Karpas-422 (cell line): Measurements from ENCODE around the gene TMEFF1. TPM values are rescaled to one million over a fixed set of nuclear protein-coding genes. Genes with fewer than 3 reads are reported as not detected.

Experiments
- DNase-seq: peaks from one replicate; pipeline ENCODE4 v3.0.0-alpha.2; 2015
- H2AFZ ChIP-seq: fragments of 200-600 bp; sonication (generic); 2 replicates; pipeline ENCODE4 v1.6.1; 2014; ENCODE audit warnings: antibody characterized with exemption, low read length, mixed read lengths
- H3K27ac ChIP-seq: fragments of 200-600 bp; sonication (generic); 2 replicates; pipeline ENCODE4 v1.5.1; 2014; ENCODE audit warnings: mild to moderate bottlenecking, low read length, moderate library complexity
- H3K27me3 ChIP-seq: fragments of 200-600 bp; sonication (generic); 2 replicates; pipeline ENCODE4 v1.6.1; 2014; ENCODE audit warnings: low read length, mixed read lengths
- H3K36me3 ChIP-seq: fragments of 200-600 bp; sonication (generic); 2 replicates; pipeline ENCODE4 v1.6.1; 2014; ENCODE audit warnings: low read length, mixed read lengths; ENCODE audit not compliant: insufficient read depth
- H3K4me1 ChIP-seq: fragments of 200-600 bp; sonication (generic); 2 replicates; pipeline ENCODE4 v1.6.1; 2014; ENCODE audit warnings: mild to moderate bottlenecking, low read length, mixed read lengths
- H3K4me2 ChIP-seq: fragments of 200-600 bp; sonication (generic); 2 replicates; pipeline ENCODE4 v1.6.1; 2014; ENCODE audit warnings: low read length, low read depth, mild to moderate bottlenecking; ENCODE audit not compliant: poor library complexity, severe bottlenecking
- H3K4me3 ChIP-seq: fragments of 200-600 bp; sonication (generic); 2 replicates; pipeline ENCODE4 v1.5.1; 2014; ENCODE audit warnings: mild to moderate bottlenecking, antibody characterized with exemption, low read length, mixed read lengths
- H3K79me2 ChIP-seq: fragments of 200-600 bp; sonication (generic); 2 replicates; pipeline ENCODE4 v1.6.1; 2014; ENCODE audit warnings: mild to moderate bottlenecking, low read length, mixed read lengths
- H3K9ac ChIP-seq: fragments of 200-600 bp; sonication (generic); 2 replicates; pipeline ENCODE4 v1.6.0; 2014; ENCODE audit warnings: low read length
- H3K9me2 ChIP-seq: fragments of 200-600 bp; sonication (generic), shearing (Covaris generic); replicated peaks from 2 replicates; pipeline ENCODE4 v1.6.0; 2014; ENCODE audit warnings: mild to moderate bottlenecking, low read length, moderate library complexity; ENCODE audit not compliant: insufficient read depth
- H3K9me3 ChIP-seq: fragments of 300-700, 200-600 bp; sonication (generic); 2 replicates; pipeline ENCODE4 v1.6.1; 2014; ENCODE audit warnings: low read length, mixed read lengths
- H4K20me1 ChIP-seq: fragments of 200-600 bp; sonication (generic); 2 replicates; pipeline ENCODE4 v1.6.1; 2014; ENCODE audit warnings: mild to moderate bottlenecking, antibody characterized with exemption, low read length, low read depth; ENCODE audit not compliant: insufficient read depth
- total RNA-seq: library from RNA; depleted of rRNA; stranded (reverse); fragments of >200 nt; shearing (Covaris generic); gene quantifications from 2 replicates; pipeline ENCODE4 v1.2.3, GENCODE V29; 2014; ENCODE audit warnings: low replicate concordance

The TMEFF1 gene
- total RNA-seq, 1 experiment from 2014 or later = not detected

DNA sequence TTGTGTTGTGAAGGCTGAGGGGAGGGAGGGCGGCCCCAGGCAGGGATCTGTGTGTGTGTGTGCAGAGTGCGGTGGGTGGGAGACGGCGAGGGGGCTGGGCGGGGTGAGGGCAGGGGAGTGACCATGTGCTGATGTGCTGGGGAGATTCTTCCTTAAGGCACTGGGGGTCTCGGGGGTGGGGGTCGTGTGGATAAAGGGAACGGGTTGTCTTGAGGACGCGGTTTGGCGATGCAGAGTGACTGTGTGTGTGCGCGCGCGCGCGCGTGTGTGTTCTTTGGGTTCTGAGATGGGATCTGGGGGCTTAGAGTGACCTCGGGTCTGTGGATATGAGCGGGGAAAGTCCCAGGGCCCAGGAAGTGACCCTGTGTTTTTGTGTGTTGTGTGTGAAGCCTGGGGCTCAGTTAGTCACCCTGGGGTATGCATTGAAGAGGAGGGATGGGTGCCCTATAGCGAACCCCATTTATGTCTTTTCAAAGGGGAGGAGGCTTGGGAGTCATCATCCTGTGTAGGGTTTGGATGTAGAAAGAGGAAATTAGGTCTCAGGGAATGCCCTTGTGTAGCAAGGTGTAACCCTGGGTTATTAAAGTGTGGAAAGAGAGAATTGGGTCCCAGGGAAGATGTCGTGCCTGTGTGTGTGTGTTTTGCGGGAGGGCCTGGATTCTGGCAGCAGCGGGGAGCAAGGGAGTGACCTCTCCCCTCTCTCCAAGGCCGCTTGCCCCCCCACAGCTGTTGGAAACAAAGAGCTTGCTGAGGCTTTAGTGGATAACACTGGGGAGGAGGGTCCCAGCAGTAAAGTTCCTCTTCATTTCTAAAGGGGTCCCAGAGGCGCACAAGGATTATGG is 1.4 kb downstream of the TMEFF1 start:
- Histone ChIP-seq H3K36me3 (no peaks in the 10 kb centered on the region), H3K27ac (no peak overlapping the region), H3K9me3 (no peaks in the 10 kb centered on the region), H3K4me3 (no peak overlapping the region), H3K4me1 (no peaks in the 10 kb centered on the region), H4K20me1 (no peaks in the 10 kb centered on the region), H3K9me2 (no peaks in the 10 kb centered on the region), H3K27me3 (no peaks in the 10 kb centered on the region), H2AFZ (no peak overlapping the region), H3K4me2 (no peak overlapping the region), H3K79me2 (no peaks in the 10 kb centered on the region), H3K9ac (no peak overlapping the region)
- DNase-seq = no peak

DNA sequence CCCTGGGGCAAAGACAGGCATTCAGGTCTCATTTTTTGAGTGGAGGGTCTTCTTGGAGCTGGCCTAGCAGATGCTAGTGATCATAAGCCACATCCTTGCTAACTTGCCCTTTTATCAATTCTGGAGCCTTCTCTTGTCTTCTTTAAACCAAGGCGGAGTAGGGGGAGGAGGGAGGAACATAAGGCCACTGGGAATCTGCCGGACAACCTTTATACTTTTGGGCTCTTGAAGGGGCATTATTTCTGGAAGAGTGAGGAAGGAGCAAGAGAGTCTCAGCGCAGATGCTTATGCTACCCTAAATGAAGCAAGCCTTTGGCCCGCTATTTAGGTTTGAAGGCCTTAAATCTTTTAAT is 2.0 kb downstream of the TMEFF1 start:
- Histone ChIP-seq H3K4me2 (no peak overlapping the region), H2AFZ (no peak overlapping the region), H3K4me3 (no peak overlapping the region)

DNA sequence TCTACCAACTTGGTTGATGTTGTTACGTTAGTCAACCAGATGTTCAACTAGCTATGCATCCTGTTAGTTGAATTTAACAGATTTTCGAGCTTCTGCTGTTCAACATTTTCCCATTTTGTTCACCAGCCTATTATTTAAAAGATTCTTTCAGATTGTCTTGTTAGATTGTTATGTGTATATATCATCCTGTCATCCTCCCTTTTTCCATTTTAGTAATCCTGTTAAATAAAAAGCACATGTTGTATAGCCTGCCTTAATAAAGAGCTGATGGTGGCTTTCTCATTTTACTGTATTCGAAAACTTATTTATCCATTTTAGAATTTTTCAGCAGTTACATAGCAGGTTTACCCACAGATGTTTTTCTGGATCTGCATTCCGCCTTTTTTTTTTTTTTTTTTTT is 4.3 kb downstream of the TMEFF1 start:
- Histone ChIP-seq H3K79me2 (no peaks in the 10 kb centered on the region), H3K9ac (no peak overlapping the region), H2AFZ (no peak overlapping the region), H3K9me3 (no peaks in the 10 kb centered on the region), H3K27ac (no peak overlapping the region), H3K36me3 (no peaks in the 10 kb centered on the region), H3K27me3 (no peaks in the 10 kb centered on the region), H4K20me1 (no peaks in the 10 kb centered on the region), H3K4me2 (no peak overlapping the region), H3K9me2 (no peaks in the 10 kb centered on the region), H3K4me1 (no peaks in the 10 kb centered on the region), H3K4me3 (no peak overlapping the region)
- no peak for DNase-seq

More for the DNA sequence above, 2.0 kb downstream of the TMEFF1 start:
- Histone ChIP-seq H3K9ac (no peak overlapping the region), H3K27me3 (no peaks in the 10 kb centered on the region), H3K36me3 (no peaks in the 10 kb centered on the region), H3K4me1 (no peaks in the 10 kb centered on the region), H3K27ac (no peak overlapping the region), H4K20me1 (no peaks in the 10 kb centered on the region), H3K9me3 (no peaks in the 10 kb centered on the region), H3K9me2 (no peaks in the 10 kb centered on the region), H3K79me2 (no peaks in the 10 kb centered on the region)
- DNase-seq = no peak

DNA sequence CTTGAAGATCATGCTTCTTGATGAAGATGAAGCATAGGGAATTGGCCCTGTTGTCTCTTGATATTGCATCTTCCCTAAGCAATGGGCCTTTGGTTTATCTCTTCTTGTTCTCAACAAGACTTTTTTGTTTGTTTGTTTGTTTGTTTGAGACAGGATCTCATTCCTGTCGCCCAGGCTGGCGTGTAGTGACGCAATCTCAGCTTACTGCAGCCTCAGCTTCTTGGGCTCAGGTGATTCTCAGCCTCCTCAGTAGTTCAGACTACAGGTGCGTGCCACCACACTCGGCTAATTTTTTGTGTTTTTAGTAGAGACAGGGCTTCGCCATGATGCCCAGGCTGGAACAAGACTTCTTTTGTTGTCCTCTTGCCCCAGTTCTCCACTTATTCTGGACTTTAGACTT is 5.2 kb downstream of the TMEFF1 start:
- H3K27ac ChIP-seq = no peak overlapping the region
- no peaks in the 10 kb centered on the region for H3K9me2 ChIP-seq
- no peak overlapping the region for H3K9ac ChIP-seq
- H4K20me1 ChIP-seq = no peaks in the 10 kb centered on the region
- no peaks in the 10 kb centered on the region for H3K4me1 ChIP-seq
- H3K36me3 ChIP-seq = no peaks in the 10 kb centered on the region
- H3K79me2 ChIP-seq = no peaks in the 10 kb centered on the region
- no peak overlapping the region for H3K4me3 ChIP-seq
- no peaks in the 10 kb centered on the region for H3K9me3 ChIP-seq
- no peaks in the 10 kb centered on the region for H3K27me3 ChIP-seq
- no peak overlapping the region for H2AFZ ChIP-seq
- DNase-seq = no peak
- H3K4me2 ChIP-seq = no peak overlapping the region

DNA sequence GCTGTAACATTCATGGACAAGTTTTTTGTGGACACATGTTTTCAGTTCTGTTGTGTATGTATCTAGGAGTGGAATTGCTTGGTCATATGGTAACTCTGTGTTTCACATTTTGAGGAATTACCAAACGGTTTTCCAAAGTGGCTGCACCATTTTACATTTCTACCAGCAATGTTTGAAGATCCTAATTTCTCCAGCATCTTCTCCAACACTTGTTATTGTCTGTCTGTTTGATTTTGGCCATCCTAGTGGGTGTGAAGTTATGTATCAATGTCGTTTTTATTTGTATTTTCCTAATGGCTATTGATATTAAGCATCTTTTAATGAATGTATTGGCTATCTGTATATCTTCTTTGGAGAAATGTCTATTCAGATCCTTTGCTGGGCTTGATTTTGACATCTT is 6.9 kb downstream of the TMEFF1 start:
- Histone ChIP-seq H3K9me2 (no peaks in the 10 kb centered on the region), H3K9me3 (no peaks in the 10 kb centered on the region), H3K27me3 (no peaks in the 10 kb centered on the region), H3K4me1 (no peaks in the 10 kb centered on the region), H4K20me1 (no peaks in the 10 kb centered on the region), H3K4me3 (no peak overlapping the region), H3K79me2 (no peaks in the 10 kb centered on the region), H3K27ac (no peak overlapping the region), H3K36me3 (no peaks in the 10 kb centered on the region), H3K9ac (no peak overlapping the region), H3K4me2 (no peak overlapping the region), H2AFZ (no peak overlapping the region)
- DNase-seq = no peak

DNA sequence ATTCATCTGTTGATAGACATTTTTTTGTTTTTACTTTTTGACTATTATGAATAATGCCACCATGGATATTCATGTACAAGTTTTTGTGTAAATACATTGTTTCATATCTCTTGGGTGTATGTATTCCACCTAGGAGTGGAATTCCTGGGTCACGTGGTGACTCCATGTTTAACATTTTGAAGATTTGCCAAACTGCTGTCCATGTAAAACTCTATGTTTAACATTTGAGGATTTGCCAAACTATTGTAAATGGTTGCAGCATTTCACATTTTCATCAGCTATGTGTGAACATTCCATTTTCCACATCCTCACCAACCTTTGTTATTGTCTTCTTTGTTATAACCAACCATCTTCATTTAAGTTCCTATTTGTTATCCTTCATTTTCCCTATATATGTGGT is 12.2 kb downstream of the TMEFF1 start:
- no peak overlapping the region for H3K4me2 ChIP-seq
- H3K27ac ChIP-seq = no peak overlapping the region
- no peaks in the 10 kb centered on the region for H3K27me3 ChIP-seq
- no peaks in the 10 kb centered on the region for H4K20me1 ChIP-seq
- no peak overlapping the region for H2AFZ ChIP-seq
- H3K36me3 ChIP-seq = no peaks in the 10 kb centered on the region
- no peak overlapping the region for H3K9ac ChIP-seq
- no peak overlapping the region for H3K4me3 ChIP-seq
- DNase-seq = no peak
- H3K4me1 ChIP-seq = no peaks in the 10 kb centered on the region
- no peaks in the 10 kb centered on the region for H3K79me2 ChIP-seq
- H3K9me3 ChIP-seq = no peaks in the 10 kb centered on the region
- H3K9me2 ChIP-seq = no peaks in the 10 kb centered on the region

DNA sequence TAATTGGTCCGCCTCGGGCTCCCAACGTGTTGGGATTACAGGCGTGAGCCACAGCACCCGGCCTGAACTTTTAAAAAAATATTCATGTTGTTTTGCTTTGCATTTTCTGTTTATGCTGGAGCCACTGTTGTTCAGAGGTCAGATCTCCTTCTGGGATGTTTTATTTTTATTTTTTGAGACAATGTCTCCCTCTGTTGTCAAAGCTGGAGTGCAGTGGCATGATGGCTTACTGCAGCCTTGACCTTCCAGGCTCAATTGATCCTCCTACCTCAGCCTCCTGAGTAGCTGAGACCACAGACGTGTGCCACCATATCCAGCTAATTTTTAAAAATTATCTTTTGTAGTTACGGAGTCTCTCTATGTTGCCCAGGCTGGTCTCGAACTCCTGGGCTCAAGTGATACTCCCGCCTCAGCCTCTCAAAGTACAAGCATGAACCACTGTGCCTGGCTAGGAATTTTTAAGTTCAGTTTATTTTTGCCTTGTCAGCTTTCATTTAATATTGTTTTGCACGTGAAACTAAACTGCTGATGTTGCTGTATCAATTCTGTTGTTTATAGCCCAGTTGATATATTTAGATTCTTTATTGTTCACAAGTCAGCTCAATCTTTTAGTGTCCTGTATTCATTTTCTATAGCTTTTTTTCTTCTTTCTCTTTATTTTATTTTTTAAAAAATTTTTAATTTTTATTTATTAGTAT is 13.7 kb downstream of the TMEFF1 start:
- Histone ChIP-seq H3K9me2 (no peaks in the 10 kb centered on the region), H3K4me1 (no peaks in the 10 kb centered on the region), H2AFZ (no peak overlapping the region), H3K9me3 (no peaks in the 10 kb centered on the region), H3K9ac (no peak overlapping the region), H3K27me3 (no peaks in the 10 kb centered on the region), H3K36me3 (no peaks in the 10 kb centered on the region), H4K20me1 (no peaks in the 10 kb centered on the region), H3K27ac (no peak overlapping the region), H3K4me3 (no peak overlapping the region), H3K79me2 (no peaks in the 10 kb centered on the region), H3K4me2 (no peak overlapping the region)
- DNase-seq = no peak

DNA sequence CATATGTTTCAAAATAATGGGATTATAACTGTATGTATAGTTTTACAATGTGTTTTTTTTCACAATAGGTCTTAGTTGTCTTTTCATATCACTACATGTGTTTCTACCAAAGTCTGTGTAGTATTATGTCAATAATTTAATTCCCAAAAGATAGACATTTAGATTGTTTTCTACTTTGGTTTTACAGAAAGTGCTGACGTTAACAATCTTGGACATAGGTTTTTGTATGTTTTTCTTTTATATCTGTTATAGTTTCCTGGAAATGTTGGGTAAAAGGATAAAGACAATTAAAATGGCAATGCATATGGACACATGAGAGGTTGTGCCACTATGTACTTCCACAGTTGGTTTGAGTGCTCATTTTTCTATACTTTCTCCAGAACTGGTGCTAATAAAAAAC is 15.2 kb downstream of the TMEFF1 start:
- Histone ChIP-seq H3K4me2 (no peak overlapping the region), H3K27me3 (no peaks in the 10 kb centered on the region), H4K20me1 (no peaks in the 10 kb centered on the region), H3K9me2 (no peaks in the 10 kb centered on the region), H2AFZ (no peak overlapping the region), H3K79me2 (no peaks in the 10 kb centered on the region), H3K9me3 (no peaks in the 10 kb centered on the region), H3K27ac (no peak overlapping the region), H3K4me3 (no peak overlapping the region), H3K4me1 (no peaks in the 10 kb centered on the region), H3K9ac (no peak overlapping the region), H3K36me3 (no peaks in the 10 kb centered on the region)
- no peak for DNase-seq
